OCI-LY7 (cell line): ENCODE measurements around the gene TANC1. TPM values are rescaled to one million over a fixed set of nuclear protein-coding genes. Genes with fewer than 3 reads are reported as not detected.

Experiments
- BruUV-seq: library from RNA; stranded (reverse); fragments of 400-500 nt; replicated peaks from 2 replicates; lab custom pipeline; 2021; lab: Mats Ljungman, UMichigan
- CTCF ChIA-PET: fragments of 300-600 bp; sonication (Branson Sonifier 250); formaldehyde crosslinking; loops from one replicate; lab custom pipeline; 2022; ENCODE audit warnings: antibody characterized with exemption; ENCODE audit not compliant: unreplicated experiment; lab: Charles Lee
- POLR2A ChIA-PET: fragments of 300-600 bp; sonication (Branson Sonifier 250); formaldehyde crosslinking; loops from one replicate; lab custom pipeline; 2022; ENCODE audit warnings: antibody characterized with exemption; lab: Charles Lee
- DNase-seq: peaks from one replicate; pipeline ENCODE4 v3.0.0-alpha.2; 2015; ENCODE audit warnings: low spot score
- H2AFZ ChIP-seq: fragments of 200-600 bp; sonication (generic), shearing (Covaris generic); 2 replicates; pipeline ENCODE4 v1.6.1; 2014; ENCODE audit warnings: mild to moderate bottlenecking, antibody characterized with exemption, low read length, moderate library complexity
- H3K27ac ChIP-seq: fragments of 200-600 bp; sonication (generic); 2 replicates; pipeline ENCODE4 v1.5.1; 2014; ENCODE audit warnings: mixed run types, low read depth, mild to moderate bottlenecking, moderate library complexity, low read length, inconsistent platforms; ENCODE audit not compliant: poor library complexity, severe bottlenecking
- H3K36me3 ChIP-seq: fragments of 200-600 bp; sonication (generic); 2 replicates; pipeline ENCODE4 v1.6.1; 2014; ENCODE audit warnings: mild to moderate bottlenecking, antibody characterized with exemption, low read length, moderate library complexity, mixed read lengths; ENCODE audit not compliant: insufficient read depth
- H3K4me1 ChIP-seq: fragments of 200-600 bp; sonication (generic); 2 replicates; pipeline ENCODE4 v1.5.1; 2014; ENCODE audit warnings: mild to moderate bottlenecking, low read length; ENCODE audit not compliant: insufficient read depth, poor library complexity, severe bottlenecking
- H3K4me2 ChIP-seq: fragments of 200-600 bp; sonication (generic); 2 replicates; pipeline ENCODE4 v1.6.1; 2014; ENCODE audit warnings: mild to moderate bottlenecking, low read length
- H3K4me3 ChIP-seq: fragments of 200-600 bp; sonication (generic); 2 replicates; pipeline ENCODE4 v1.5.1; 2014; ENCODE audit warnings: mild to moderate bottlenecking, low read depth, low read length; ENCODE audit not compliant: poor library complexity, severe bottlenecking
- H3K79me2 ChIP-seq: fragments of 200-600 bp; sonication (generic); 2 replicates; pipeline ENCODE4 v1.6.1; 2016; ENCODE audit warnings: low read depth, mild to moderate bottlenecking, low read length, moderate library complexity, mixed read lengths; ENCODE audit not compliant: insufficient read depth
- H3K9me2 ChIP-seq: fragments of 200-600 bp; sonication (generic); 2 replicates; pipeline ENCODE4 v1.6.1; 2016; ENCODE audit warnings: mild to moderate bottlenecking, low read length, mixed read lengths; ENCODE audit not compliant: insufficient read depth
- H3K9me3 ChIP-seq: fragments of 200-600 bp; sonication (generic); 2 replicates; pipeline ENCODE4 v1.6.1; 2014; ENCODE audit warnings: mild to moderate bottlenecking, mixed run types, low read length, mixed read lengths
- H4K20me1 ChIP-seq: fragments of 200-600 bp; sonication (generic); 2 replicates; pipeline ENCODE4 v1.6.1; 2014; ENCODE audit warnings: mild to moderate bottlenecking, antibody characterized with exemption, low read length, moderate library complexity, mixed read lengths; ENCODE audit not compliant: insufficient read depth
- CTCF ChIP-seq: fragments of 200-600 bp; sonication (generic); conservative IDR thresholded peaks from 2 replicates; pipeline ENCODE4 v1.5.1; 2014; ENCODE audit warnings: mild to moderate bottlenecking, antibody characterized with exemption, low read length, moderate library complexity, mixed read lengths
- EZH2phosphoT487 ChIP-seq: fragments of 200-600 bp; sonication (generic); IDR thresholded peaks from 2 replicates; pipeline ENCODE4 v1.6.1; 2018; ENCODE audit warnings: low read depth, borderline replicate concordance, mild to moderate bottlenecking, mixed run types, antibody characterized with exemption, low read length, moderate library complexity, mixed read lengths
- intact Hi-C: fragments of 100-400 bp; cut with micrococcal nuclease; formaldehyde crosslinking; loops from one replicate; pipeline ENCODE4 v1.10.0; 2022; ENCODE audit not compliant: unreplicated experiment
- total RNA-seq, 2 experiments: library from RNA; depleted of rRNA in 1 of 2; stranded (reverse); fragments of >200 nt in 1 of 2; shearing (Covaris generic) in 1 of 2; gene quantifications; 2 replicates each; pipeline ENCODE4 v1.2.3, GENCODE V29; 2014 to 2022

The TANC1 gene
- total RNA-seq, 2 experiments from 2014 or later = 0.04 TPM; not detected in 1

- ChIA-PET POLR2A (no interaction called here), CTCF (no interaction called here)
- Histone ChIP-seq H3K79me2 (no peaks in the 10 kb centered on the region), H3K9me3 (no peaks in the 10 kb centered on the region), H3K4me1 (no peaks in the 10 kb centered on the region), H3K27ac (no peak overlapping the region), H3K36me3 (no peaks in the 10 kb centered on the region), H4K20me1 (no peaks in the 10 kb centered on the region), H2AFZ (no peak overlapping the region), H3K4me3 (no peak overlapping the region), H3K9me2 (no peaks in the 10 kb centered on the region), H3K4me2 (no peak overlapping the region)
- BruUV-seq = no TSS peak
- TF ChIP-seq EZH2phosphoT487 (no peak), CTCF (no peak)
- intact Hi-C loops = no loop called here
- no peak for DNase-seq
These were observed 24.5 kb upstream of the TANC1 start for GRCh38 chr2:158943973-158944372.

- POLR2A ChIA-PET = no interaction called here
- TF ChIP-seq CTCF (no peak), EZH2phosphoT487 (no peak)
- Histone ChIP-seq H3K9me3 (no peaks in the 10 kb centered on the region), H3K4me1 (no peaks in the 10 kb centered on the region), H3K9me2 (no peaks in the 10 kb centered on the region), H4K20me1 (no peaks in the 10 kb centered on the region), H3K27ac (no peak overlapping the region), H3K79me2 (no peaks in the 10 kb centered on the region), H2AFZ (no peak overlapping the region), H3K4me3 (no peak overlapping the region), H3K4me2 (no peak overlapping the region), H3K36me3 (no peaks in the 10 kb centered on the region)
- no peak for DNase-seq
- intact Hi-C loops = no loop called here
- no TSS peak for BruUV-seq
- CTCF ChIA-PET = no interaction called here
These were observed 19.3 kb upstream of the TANC1 start for GRCh38 chr2:158948964-158949699.

GRCh38 chr2:158953454-158953853 is 15.0 kb upstream of the TANC1 start:
- Histone ChIP-seq H3K4me1 (no peaks in the 10 kb centered on the region), H4K20me1 (no peaks in the 10 kb centered on the region), H3K4me2 (no peak overlapping the region), H3K27ac (no peak overlapping the region), H3K4me3 (no peak overlapping the region), H2AFZ (no peak overlapping the region), H3K9me3 (no peaks in the 10 kb centered on the region), H3K9me2 (no peaks in the 10 kb centered on the region), H3K36me3 (no peaks in the 10 kb centered on the region), H3K79me2 (no peaks in the 10 kb centered on the region)
- no TSS peak for BruUV-seq
- ChIA-PET POLR2A (no interaction called here), CTCF (no interaction called here)
- intact Hi-C loops = no loop called here
- no peak for DNase-seq
- TF ChIP-seq EZH2phosphoT487 (no peak), CTCF (no peak)
